ENCODE results near the gene RNLS. TPM values are rescaled to one million over a fixed set of nuclear protein-coding genes. Genes with fewer than 3 reads are reported as not detected.

Gene RNLS
- total RNA-seq, 2 donors from 2014 or later = 6.2 to 9.4 TPM

- H3K27ac ChIP-seq = no peak overlapping the region
- no peak for TF ChIP-seq CTCF (IDR thresholded peaks at IDR 0.05)
- no peaks in the 10 kb centered on the region for H3K4me1 ChIP-seq (ENCODE audit: control insufficient read depth in 1 of 2, low read depth in 2 of 2)
- no peaks in the 10 kb centered on the region for H3K27me3 ChIP-seq (replicated peaks; ENCODE audit: insufficient read depth)
- no peaks in the 10 kb centered on the region for H3K9me3 ChIP-seq
- DNase-seq (ENCODE audit: low spot score) (no peak), ATAC-seq (ENCODE audit: insufficient number of reproducible peaks, low FRiP score, low read depth) (no peak)
- no peak overlapping the region for H3K4me3 ChIP-seq
- H3K36me3 ChIP-seq = no peaks in the 10 kb centered on the region
These were observed 179.0 kb downstream of the RNLS start for GRCh38 chr10:88404133-88404532.

DNA sequence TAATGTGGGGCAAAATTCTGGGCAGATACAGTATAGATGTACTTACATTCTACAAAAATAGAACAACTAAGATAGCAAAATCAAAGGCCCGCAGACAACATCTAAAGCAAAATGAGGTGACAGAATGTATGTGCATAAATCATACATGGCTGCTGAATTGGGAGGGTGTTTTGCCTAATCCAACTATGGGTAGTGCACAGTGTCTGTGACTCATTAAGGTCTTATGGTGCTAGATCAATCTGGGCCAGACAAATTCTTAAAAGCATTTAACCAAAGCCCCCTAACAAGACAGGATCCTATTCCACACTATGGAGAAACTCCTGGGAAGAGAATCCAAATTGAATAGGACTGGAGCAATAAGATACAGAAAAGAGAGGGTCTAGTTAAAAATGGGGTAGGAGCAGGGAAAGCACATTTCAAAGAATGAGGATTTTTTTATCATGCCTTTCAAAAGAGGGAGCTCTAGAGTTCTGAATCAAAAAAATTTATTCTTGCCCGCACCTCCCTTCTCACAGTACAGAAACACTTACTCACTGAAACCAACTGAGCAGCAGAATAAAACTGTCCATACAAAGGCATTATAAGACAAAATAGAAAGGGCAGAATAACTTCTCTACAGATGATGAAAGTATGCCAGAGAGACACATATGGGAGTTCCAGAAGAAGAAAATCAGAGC is 181.3 kb downstream of the RNLS start:
- peak; percentile 28 for TF ChIP-seq CTCF (IDR thresholded peaks at IDR 0.05)
- no peaks in the 10 kb centered on the region for H3K4me1 ChIP-seq (ENCODE audit: control insufficient read depth in 1 of 2, low read depth in 2 of 2)
- no peaks in the 10 kb centered on the region for H3K36me3 ChIP-seq
- H3K9me3 ChIP-seq = peaks cover 4% of the 10 kb centered on the region
- H3K27ac ChIP-seq = no peak overlapping the region
- H3K27me3 ChIP-seq (replicated peaks; ENCODE audit: insufficient read depth) = no peaks in the 10 kb centered on the region
- ATAC-seq (ENCODE audit: insufficient number of reproducible peaks, low FRiP score, low read depth) = no peak
- no peak for DNase-seq (ENCODE audit: low spot score)
- no peak overlapping the region for H3K4me3 ChIP-seq

- ATAC-seq (ENCODE audit: insufficient number of reproducible peaks, low FRiP score, low read depth) = no peak
- H3K4me3 ChIP-seq = no peak overlapping the region
- TF ChIP-seq CTCF (IDR thresholded peaks at IDR 0.05) = no peak
These were observed 183.9 kb downstream of the RNLS start for GRCh38 chr10:88399240-88399639.

DNA sequence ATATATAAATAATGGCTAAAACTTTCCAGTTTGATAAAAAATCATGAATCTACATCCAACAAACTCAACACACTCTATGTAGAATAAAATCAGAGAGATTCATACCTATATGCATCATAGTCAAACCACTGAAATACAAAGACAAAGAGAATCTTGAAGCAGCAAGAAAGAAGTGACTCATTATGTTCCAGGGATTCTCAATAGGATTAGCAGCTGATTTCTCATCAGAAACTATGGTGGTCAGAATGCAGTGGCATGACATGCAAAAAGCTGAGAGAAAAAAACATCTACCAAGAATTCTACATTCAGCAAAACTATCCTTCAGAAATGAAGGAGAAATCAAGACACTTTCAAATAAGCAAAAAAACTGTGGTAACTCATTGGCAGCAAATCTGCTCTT is 187.4 kb downstream of the RNLS start:
- Histone ChIP-seq H3K4me1 (ENCODE audit: control insufficient read depth in 1 of 2, low read depth in 2 of 2) (no peaks in the 10 kb centered on the region), H3K27me3 (replicated peaks; ENCODE audit: insufficient read depth) (no peaks in the 10 kb centered on the region), H3K27ac (no peak overlapping the region), H3K36me3 (no peaks in the 10 kb centered on the region), H3K9me3 (peaks cover 19% of the 10 kb centered on the region), H3K4me3 (no peak overlapping the region)
- ATAC-seq (ENCODE audit: insufficient number of reproducible peaks, low FRiP score, low read depth) = no peak
- no peak for DNase-seq (ENCODE audit: low spot score)
- TF ChIP-seq CTCF (IDR thresholded peaks at IDR 0.05) = no peak

More at GRCh38 chr10:88399240-88399639, 183.9 kb downstream of the RNLS start:
- Histone ChIP-seq H3K36me3 (no peaks in the 10 kb centered on the region), H3K27me3 (replicated peaks; ENCODE audit: insufficient read depth) (no peaks in the 10 kb centered on the region), H3K27ac (no peak overlapping the region), H3K4me1 (ENCODE audit: control insufficient read depth in 1 of 2, low read depth in 2 of 2) (no peaks in the 10 kb centered on the region), H3K9me3 (peaks cover 19% of the 10 kb centered on the region)
- no peak for DNase-seq (ENCODE audit: low spot score)

DNA sequence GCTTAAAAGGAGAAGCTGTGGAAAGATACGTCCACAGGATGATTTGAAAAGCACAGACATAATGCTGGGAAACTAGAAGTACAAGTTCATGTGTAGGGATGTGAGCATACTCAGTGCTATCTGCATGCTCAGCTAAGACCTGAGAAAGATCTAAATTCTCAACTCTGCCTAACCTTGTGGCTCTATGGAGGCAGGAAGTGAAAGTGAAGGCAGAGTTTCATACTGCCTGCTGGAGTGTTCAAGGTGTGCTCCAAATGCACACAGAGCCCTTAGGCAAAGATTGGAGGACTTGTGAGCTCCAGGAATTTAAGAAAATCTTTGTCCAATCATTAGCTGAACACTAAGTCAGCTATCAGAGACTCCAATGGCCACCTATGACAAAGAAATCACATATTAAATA is 190.9 kb downstream of the RNLS start:
- Histone ChIP-seq H3K36me3 (no peaks in the 10 kb centered on the region), H3K27ac (no peak overlapping the region), H3K27me3 (replicated peaks; ENCODE audit: insufficient read depth) (no peaks in the 10 kb centered on the region), H3K4me1 (ENCODE audit: control insufficient read depth in 1 of 2, low read depth in 2 of 2) (peaks cover 0 to 12% of the 10 kb centered on the region in 2 donors), H3K4me3 (no peak overlapping the region), H3K9me3 (peaks cover 17% of the 10 kb centered on the region)
- DNase-seq (ENCODE audit: low spot score) (no peak), ATAC-seq (ENCODE audit: insufficient number of reproducible peaks, low FRiP score, low read depth) (no peak)
- no peak for TF ChIP-seq CTCF (IDR thresholded peaks at IDR 0.05)
